Endothelial cell of umbilical vein (primary cell): ENCODE results near the gene MFSD1. TPM values are rescaled to one million over a fixed set of nuclear protein-coding genes. Genes with fewer than 3 reads are reported as not detected.

Experiments
- BruUV-seq: library from RNA; stranded (reverse); fragments of 400-500 nt; replicated peaks from 2 replicates; lab custom pipeline; 2021; lab: Mats Ljungman, UMichigan
- CTCF ChIA-PET: fragments of 300-600, 350-600 bp; sonication (Branson Sonifier 250); formaldehyde crosslinking; loops from one replicate; lab custom pipeline; 2021; ENCODE audit warnings: antibody characterized with exemption, inconsistent platforms; lab: Charles Lee
- POLR2A ChIA-PET: fragments of 300-600, 350-600 bp; sonication (Branson Sonifier 250); formaldehyde crosslinking; loops from one replicate; lab custom pipeline; 2021; ENCODE audit warnings: antibody characterized with exemption, inconsistent platforms; lab: Charles Lee
- DNase-seq: peaks from one replicate; pipeline ENCODE4 v3.0.0-alpha.2; 2011; ENCODE audit warnings: low read depth, low spot score
- FAIRE-seq: peaks from 2 replicates; lab custom pipeline; 2011; peaks lifted over from hg19 to GRCh38; lab: Jason Lieb, UNC
- H2AFZ ChIP-seq: 2 replicates; pipeline ENCODE4 v1.6.0; 2012; ENCODE audit warnings: low read depth, low read length, control low read depth, inconsistent platforms
- H3K27ac ChIP-seq: 2 replicates; pipeline ENCODE4 v1.5.1; 2011; ENCODE audit warnings: low read depth, mild to moderate bottlenecking, control low read depth, low read length, moderate library complexity; ENCODE audit not compliant: insufficient read depth
- H3K27me3 ChIP-seq, 2 experiments: 2 replicates each; pipeline versions ENCODE4 v1.6.0 to v1.6.1; 2011; ENCODE audit warnings: low read length in 2 of 2, mixed read lengths in 1 of 2; ENCODE audit not compliant: control insufficient read depth in 2 of 2, insufficient read depth in 2 of 2
- H3K36me3 ChIP-seq, 2 experiments: 2 replicates in 1 of 2; 3 replicates in 1 of 2; pipeline ENCODE4 v1.5.1; 2011; ENCODE audit warnings: low read length in 2 of 2, mild to moderate bottlenecking in 1 of 2, moderate library complexity in 1 of 2; ENCODE audit not compliant: control insufficient read depth in 2 of 2, insufficient read depth in 2 of 2; ENCODE audit errors: extremely low read depth in 1 of 2
- H3K4me1 ChIP-seq: 3 replicates; pipeline ENCODE4 v1.5.1; 2011; ENCODE audit warnings: mild to moderate bottlenecking, low read length; ENCODE audit not compliant: control insufficient read depth, insufficient read depth; ENCODE audit errors: extremely low read depth
- H3K4me2 ChIP-seq: 2 replicates; pipeline ENCODE4 v1.6.1; 2011; ENCODE audit warnings: low read length, control low read depth, mixed read lengths; ENCODE audit not compliant: insufficient read depth
- H3K4me3 ChIP-seq, 3 experiments: fragments of 200-600 bp in 1 of 3; sonication (generic), shearing (Covaris generic) in 1 of 3; replicated peaks in 1 of 3; 2 replicates each; pipeline ENCODE4 v1.5.1; 2011 to 2016; ENCODE audit warnings: control low read depth in 3 of 3, low read length in 3 of 3, mild to moderate bottlenecking in 2 of 3, inconsistent platforms in 1 of 3, low read depth in 1 of 3, moderate library complexity in 1 of 3; ENCODE audit not compliant: insufficient read depth in 1 of 3
- H3K79me2 ChIP-seq: 2 replicates; pipeline ENCODE4 v1.6.0; 2012; ENCODE audit warnings: low read length, inconsistent platforms; ENCODE audit not compliant: control insufficient read depth, insufficient read depth
- H3K9ac ChIP-seq: replicated peaks from 2 replicates; pipeline ENCODE3; 2011; ENCODE audit warnings: low read length, control low read depth; ENCODE audit not compliant: insufficient read depth; ENCODE audit errors: extremely low read depth
- H3K9me1 ChIP-seq: replicated peaks from 3 replicates; pipeline ENCODE4 v1.6.0; 2011; ENCODE audit warnings: mild to moderate bottlenecking, low read length; ENCODE audit not compliant: control insufficient read depth, insufficient read depth; ENCODE audit errors: extremely low read depth
- H3K9me3 ChIP-seq: replicated peaks from 2 replicates; pipeline ENCODE4 v1.5.1; 2012; ENCODE audit warnings: low read length, inconsistent platforms; ENCODE audit not compliant: control insufficient read depth, insufficient read depth
- H4K20me1 ChIP-seq: replicated peaks from 2 replicates; pipeline ENCODE3; 2011; ENCODE audit warnings: mild to moderate bottlenecking, low read length; ENCODE audit not compliant: control insufficient read depth, insufficient read depth; ENCODE audit errors: extremely low read depth
- CTCF ChIP-seq, 2 donors: IDR thresholded peaks; 1 replicate in 1 of 2; 2 replicates in 1 of 2; pipeline ENCODE4 v1.5.1; 2011; ENCODE audit warnings: low read length in 2 of 2, mild to moderate bottlenecking in 2 of 2, moderate library complexity in 2 of 2, control low read depth in 1 of 2, inconsistent platforms in 1 of 2, low read depth in 1 of 2; ENCODE audit not compliant: insufficient read depth in 1 of 2; ENCODE audit errors: extremely low read depth in 1 of 2
- EZH2 ChIP-seq: IDR thresholded peaks from 2 replicates; pipeline ENCODE4 v1.6.1; 2012; ENCODE audit warnings: borderline replicate concordance, low read depth, mild to moderate bottlenecking, moderate library complexity, low read length, inconsistent platforms; ENCODE audit not compliant: severe bottlenecking
- FOS ChIP-seq: IDR thresholded peaks from 2 replicates; pipeline ENCODE4 v1.6.1; 2011; ENCODE audit warnings: mild to moderate bottlenecking, low read length, moderate library complexity, borderline replicate concordance; ENCODE audit not compliant: insufficient read depth
- GATA2 ChIP-seq: IDR thresholded peaks from 2 replicates; pipeline ENCODE4 v1.7.0; 2011; ENCODE audit warnings: low read depth, mild to moderate bottlenecking, moderate library complexity, mixed read lengths, low read length; ENCODE audit not compliant: insufficient read length, insufficient read depth
- JUN ChIP-seq: IDR thresholded peaks from 2 replicates; pipeline ENCODE4 v1.6.1; 2011; ENCODE audit warnings: borderline replicate concordance, low read depth; ENCODE audit not compliant: insufficient read length, insufficient read depth
- MAX ChIP-seq: IDR thresholded peaks from 2 replicates; pipeline ENCODE4 v1.6.1; 2011; ENCODE audit not compliant: insufficient read depth, insufficient read length
- MYC ChIP-seq: IDR thresholded peaks from one replicate; pipeline ENCODE4 v1.6.1; 2011; ENCODE audit warnings: mild to moderate bottlenecking, low read depth, low read length
- POLR2A ChIP-seq: IDR thresholded peaks from 2 replicates; pipeline ENCODE4 v1.6.1; 2012; ENCODE audit warnings: low read depth, mild to moderate bottlenecking, control low read depth, low read length
- POLR2AphosphoS5 ChIP-seq: IDR thresholded peaks from 2 replicates; pipeline ENCODE4 v1.6.1; 2012; ENCODE audit warnings: low read depth, mild to moderate bottlenecking, control low read depth, low read length, moderate library complexity; ENCODE audit not compliant: insufficient read depth
- dilution Hi-C: fragments of 300-500 bp; cut with MboI; formaldehyde crosslinking; loops from one replicate; pipeline ENCODE4 v1.15.0; 2019; ENCODE audit warnings: low sequenced_read_pairs; ENCODE audit not compliant: extremely low pct_ligation_motif_present
- intact Hi-C: fragments of 100-400 bp; cut with micrococcal nuclease; formaldehyde crosslinking; loops from one replicate; pipeline ENCODE4 v1.10.0; 2022
- polyA plus RNA-seq, 4 experiments: library from polyadenylated mRNA; depleted of rRNA in 3 of 4; stranded (reverse) in 3 of 4; unstranded in 1 of 4; fragments of >200 nt; gene quantifications; 2 replicates each; pipeline versions ENCODE4 v1.2.1 to v1.2.3, GENCODE V29; 2011 to 2012; ENCODE audit warnings: missing spikeins in 1 of 4
- total RNA-seq: library from RNA; stranded (reverse); gene quantifications from 2 replicates; pipeline ENCODE4 v1.2.3, GENCODE V29; 2021

MFSD1 gene
- total and polyA plus RNA-seq, 2 donors (not counting 3 experiments of a cell fraction or from before 2014, with no cell fraction given): 38.2 to 65.1 TPM

- Histone ChIP-seq H2AFZ (no peak overlapping the region), H3K9me1 (no peaks in the 10 kb centered on the region), H3K9me3 (no peaks in the 10 kb centered on the region), H3K79me2 (no peaks in the 10 kb centered on the region), H3K27ac (no peak overlapping the region), H3K27me3 (no peaks in the 10 kb centered on the region), H3K4me3 (no peak overlapping the region), H3K36me3 (no peaks in the 10 kb centered on the region), H3K4me1 (no peaks in the 10 kb centered on the region), H4K20me1 (no peaks in the 10 kb centered on the region), H3K4me2 (no peak overlapping the region), H3K9ac (no peak overlapping the region)
- FAIRE-seq: no peak
- intact Hi-C loops: no loop called here
- ChIA-PET CTCF (interaction anchor here (1.8 to 3.1 kb wide), 2 partner anchors 20 to 26 kb away, joined by 3 to 11 read pairs; no protein-coding TSS in a partner anchor), POLR2A (no interaction called here)
- TF ChIP-seq GATA2: no peak
- TF ChIP-seq MAX: no peak
- TF ChIP-seq JUN: no peak
- TF ChIP-seq EZH2: no peak
- no peak for TF ChIP-seq MYC
- TF ChIP-seq POLR2A: no peak
- TF ChIP-seq CTCF (IDR thresholded peaks at IDR 0.05; ENCODE audit: extremely low read depth in 1 of 2, insufficient read depth in 1 of 2, low read depth in 1 of 2, low read length in 2 of 2): no peak
- no peak for TF ChIP-seq FOS
- no peak for TF ChIP-seq POLR2AphosphoS5
- no TSS peak for BruUV-seq
- dilution Hi-C loops: no loop called here
- DNase-seq: no peak
These were observed 48.0 kb upstream of the MFSD1 start for GRCh38 chr3:158753854-158754253.
